NK-92 treated with Interleukin-12 subunit alpha and Interleukin-12 subunit beta, amount 100 ng/mL, for 24 hours (cell line): ENCODE results near the gene OR10G3.

ENCODE experiments used
- DNase-seq: peaks from one replicate; lab custom pipeline; 2025; lab: John Stamatoyannopoulos, UW

Gene OR10G3

GRCh38 chr14:21535545-21536417, 44.1 kb downstream of the OR10G3 start:
- no peak for DNase-seq

GRCh38 chr14:21534576-21534975, 45.3 kb downstream of the OR10G3 start:
- no peak for DNase-seq

GRCh38 chr14:21533294-21533693, 46.6 kb downstream of the OR10G3 start:
- DNase-seq, result no peak

- DNase-seq, result no peak
Observed at GRCh38 chr14:21529515-21529914, 50.4 kb downstream of the OR10G3 start.

- DNase-seq, result no peak
Observed at GRCh38 chr14:21528381-21529348, 51.2 kb downstream of the OR10G3 start.

GRCh38 chr14:21527318-21527679, 52.6 kb downstream of the OR10G3 start:
- DNase-seq, result no peak

- DNase-seq, result no peak
Observed at GRCh38 chr14:21526672-21527317, 53.1 kb downstream of the OR10G3 start.

GRCh38 chr14:21525962-21526671, 53.8 kb downstream of the OR10G3 start, which contains the start of gene SALL2:
SALL2 (minus strand) TSS chr14:21526346; CDS start chr14:21526127, 219 bp downstream.
- no peak for DNase-seq

- DNase-seq, result no peak
Observed at GRCh38 chr14:21525571-21525961, 54.3 kb downstream of the OR10G3 start.

- DNase-seq, result no peak
Observed at GRCh38 chr14:21524575-21525490, 55.0 kb downstream of the OR10G3 start.

GRCh38 chr14:21523203-21523602, 56.7 kb downstream of the OR10G3 start:
- DNase-seq, result no peak

GRCh38 chr14:21521501-21521900, 58.4 kb downstream of the OR10G3 start:
- no peak for DNase-seq

GRCh38 chr14:21520767-21521166, 59.1 kb downstream of the OR10G3 start:
- no peak for DNase-seq

- no peak for DNase-seq
Observed at GRCh38 chr14:21518725-21519124, 61.2 kb downstream of the OR10G3 start.
